Measurements from ENCODE around the gene AP1S1.
"Not testable (repeated sequence)": the region's sequence is repeated elsewhere in the genome, so short reads cannot be mapped to it uniquely, and the experiment has no call there.

Gene AP1S1

DNA sequence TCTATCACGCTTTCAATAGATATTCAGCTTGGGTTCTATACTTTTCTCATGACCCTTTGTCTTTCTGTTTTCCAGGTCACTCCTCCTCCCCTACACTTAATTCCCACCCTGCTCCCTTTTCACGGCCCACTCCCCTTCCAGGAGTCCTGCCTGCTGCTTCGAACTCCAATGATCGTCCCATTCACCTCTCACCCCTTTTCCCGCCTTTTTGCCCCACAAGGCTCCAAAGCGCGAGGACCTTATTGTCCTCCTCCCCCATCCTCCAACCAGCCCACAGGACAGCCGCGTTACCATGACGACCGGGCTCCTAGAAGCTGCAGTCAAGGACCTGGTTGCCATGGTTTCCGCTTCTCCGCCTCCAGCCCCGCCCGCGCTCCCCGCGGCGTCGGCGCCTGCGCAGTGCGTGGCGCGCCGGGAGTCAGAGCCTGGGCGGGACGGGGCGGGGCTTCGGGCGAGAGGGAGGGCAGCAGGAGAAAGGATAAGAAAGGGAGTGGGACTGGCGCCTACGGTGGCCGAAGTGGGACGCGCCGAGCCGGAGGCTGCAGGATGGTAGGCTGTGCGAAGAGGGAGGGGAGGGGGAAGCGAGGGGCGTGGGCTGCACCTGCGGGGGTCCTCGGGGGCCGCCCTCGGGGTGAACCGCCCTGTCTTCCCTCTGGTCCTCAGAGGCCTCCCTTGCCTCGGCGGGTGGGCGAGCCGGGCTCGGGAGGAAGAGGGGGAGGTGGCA is at the start of gene AP1S1:
Gene AP1S1, plus strand, starts transcription at position 508 of the 724 bp plus-strand sequence. Its CDS starts 39 bp downstream, at position 547.
- peak; percentile 91 to 93 for DNase-seq

GRCh38 chr7:101104799-101105198 is 49.5 kb upstream of the AP1S1 start:
- no peak for DNase-seq

- not testable (repeated sequence) for DNase-seq
These were observed 49.0 kb upstream of the AP1S1 start for GRCh38 chr7:101105248-101105647.

- DNase-seq = no peak
These were observed 47.9 kb upstream of the AP1S1 start for GRCh38 chr7:101106386-101106785.

GRCh38 chr7:101108330-101108857 is 45.9 kb upstream of the AP1S1 start:
- no peak for DNase-seq

- no peak for DNase-seq
These were observed 45.3 kb upstream of the AP1S1 start for GRCh38 chr7:101108961-101109360.

- no peak for DNase-seq
These were observed 44.9 kb upstream of the AP1S1 start for GRCh38 chr7:101109368-101109767.

DNA sequence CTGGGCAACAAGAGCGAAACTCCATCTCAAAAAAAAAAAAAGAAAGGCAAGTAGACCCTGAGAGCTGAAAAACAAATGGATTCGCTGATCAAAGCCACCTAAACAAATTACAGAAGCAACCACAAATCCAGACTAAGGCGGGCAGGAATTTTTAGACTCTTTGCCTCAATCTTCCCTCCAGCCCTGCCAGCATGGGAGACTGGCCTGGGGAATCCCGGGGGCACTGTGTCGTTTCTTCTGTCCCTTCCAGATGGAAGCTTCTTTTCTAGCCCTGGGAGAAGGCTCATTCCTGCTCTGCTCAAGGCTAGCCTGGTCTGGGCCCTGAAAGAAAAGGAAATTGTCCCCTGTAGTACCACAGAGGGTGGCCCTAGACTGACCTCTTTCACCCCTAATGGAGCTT is 43.0 kb upstream of the AP1S1 start:
- DNase-seq = no peak

- DNase-seq = no peak
These were observed 42.0 kb upstream of the AP1S1 start for GRCh38 chr7:101112233-101112632.

DNA sequence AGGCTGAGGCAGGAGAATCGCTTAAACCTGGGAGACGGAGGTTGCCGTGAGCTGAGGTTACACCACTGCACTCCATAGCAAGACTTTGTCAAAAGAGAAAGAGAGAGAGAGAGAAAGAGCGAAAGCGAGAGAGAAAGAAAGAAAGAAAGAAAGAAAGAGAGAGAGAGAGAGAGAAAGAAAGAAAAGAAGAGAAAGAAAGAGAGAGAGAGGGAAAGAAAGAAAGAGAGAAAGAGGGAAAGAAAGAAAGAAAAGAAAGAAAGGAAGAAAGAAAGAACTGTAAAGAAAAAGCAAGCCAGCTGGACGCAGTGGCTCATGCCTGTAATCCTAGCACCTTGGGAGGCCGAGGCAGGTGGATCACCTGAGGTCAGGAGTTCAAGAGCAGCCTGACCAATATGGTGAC is 41.1 kb upstream of the AP1S1 start:
- not testable (repeated sequence) for DNase-seq

DNA sequence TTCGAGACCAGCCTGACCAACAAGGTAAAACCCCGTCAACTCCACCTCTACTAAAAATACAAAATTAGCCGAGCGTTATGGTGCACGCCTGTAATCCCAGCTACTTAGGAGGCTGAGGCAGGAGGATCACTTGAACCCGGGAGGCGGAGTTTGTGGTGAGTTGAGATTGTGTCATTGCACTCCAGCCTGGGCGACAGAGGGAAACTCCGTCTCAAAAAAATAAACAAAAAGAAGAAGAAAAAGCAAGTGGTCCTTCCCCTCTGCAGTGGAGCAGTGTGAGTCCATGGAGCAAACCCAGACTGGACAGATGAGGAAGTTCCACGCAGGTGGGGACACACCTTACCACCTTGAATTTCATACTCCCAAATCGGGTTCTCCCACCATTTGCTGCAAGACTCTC is 40.4 kb upstream of the AP1S1 start:
- DNase-seq = no peak

- no peak for DNase-seq
These were observed 39.8 kb upstream of the AP1S1 start for GRCh38 chr7:101114492-101114891.

DNA sequence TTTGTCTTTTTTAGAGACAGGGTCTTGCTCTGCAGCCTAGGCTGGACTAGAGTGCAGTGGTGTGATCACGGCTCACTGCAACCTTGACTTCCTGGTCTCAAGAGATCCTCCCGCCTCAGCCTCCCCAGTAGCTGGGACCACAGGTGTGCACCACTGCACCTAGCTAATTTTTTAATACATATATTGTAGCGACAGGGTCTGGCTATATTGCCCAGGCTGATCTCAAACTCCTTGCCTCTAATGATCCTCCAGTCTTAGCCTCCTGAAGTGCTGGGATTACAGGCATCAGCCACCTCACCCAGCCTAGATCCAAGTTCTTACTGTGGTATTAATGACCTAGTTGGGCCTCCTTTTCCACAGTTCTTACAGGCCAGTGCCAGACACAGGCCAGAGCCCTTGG is 39.1 kb upstream of the AP1S1 start:
- DNase-seq = no peak

- no peak for DNase-seq
These were observed 37.4 kb upstream of the AP1S1 start for GRCh38 chr7:101116898-101117297.

- no peak for DNase-seq
These were observed 35.4 kb upstream of the AP1S1 start for GRCh38 chr7:101118856-101119255.

DNA sequence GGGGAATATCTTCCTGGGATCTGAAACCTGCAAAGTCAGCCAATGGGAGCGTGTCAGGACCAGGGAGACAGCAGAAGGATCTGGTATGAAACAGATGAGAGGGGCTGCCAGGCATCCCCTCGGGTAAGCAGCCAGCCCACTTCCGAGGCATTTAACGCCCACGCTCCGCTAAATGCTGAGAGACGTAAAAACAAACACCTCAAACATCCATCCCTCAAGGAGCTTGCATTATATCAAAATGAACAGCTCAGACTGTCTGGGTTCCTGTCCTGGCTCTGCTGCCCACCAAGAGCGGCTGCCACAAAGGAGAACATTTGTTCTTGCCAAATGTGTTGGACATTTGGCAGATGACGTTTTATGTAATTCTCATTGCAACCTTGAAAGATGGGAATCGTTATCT is 34.4 kb upstream of the AP1S1 start:
- no peak for DNase-seq

GRCh38 chr7:101120315-101120714 is 34.0 kb upstream of the AP1S1 start:
- DNase-seq = no peak

GRCh38 chr7:101121631-101121990 is 32.7 kb upstream of the AP1S1 start:
- not testable (repeated sequence) for DNase-seq

GRCh38 chr7:101121991-101122932 is 32.0 kb upstream of the AP1S1 start:
- no peak for DNase-seq

GRCh38 chr7:101122933-101123702 is 31.2 kb upstream of the AP1S1 start:
- no peak for DNase-seq

DNA sequence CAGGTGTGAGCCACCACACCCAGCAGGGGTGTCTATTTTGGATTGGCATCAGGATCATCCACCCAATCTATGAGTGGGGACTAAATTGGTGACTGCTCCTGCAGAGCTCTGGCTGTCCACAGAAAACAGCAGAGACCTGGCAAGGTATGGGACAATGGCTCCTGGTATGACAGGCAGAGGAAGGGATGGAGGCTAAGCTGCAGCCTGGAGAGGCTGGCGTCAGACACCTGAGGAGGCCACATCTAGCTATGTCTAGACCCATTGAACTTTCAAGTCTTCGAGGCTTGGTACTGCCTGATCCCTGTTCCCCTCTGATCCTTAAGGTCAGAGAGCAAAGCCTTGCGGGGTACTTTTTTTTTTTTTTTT is 30.6 kb upstream of the AP1S1 start:
- no peak for DNase-seq

DNA sequence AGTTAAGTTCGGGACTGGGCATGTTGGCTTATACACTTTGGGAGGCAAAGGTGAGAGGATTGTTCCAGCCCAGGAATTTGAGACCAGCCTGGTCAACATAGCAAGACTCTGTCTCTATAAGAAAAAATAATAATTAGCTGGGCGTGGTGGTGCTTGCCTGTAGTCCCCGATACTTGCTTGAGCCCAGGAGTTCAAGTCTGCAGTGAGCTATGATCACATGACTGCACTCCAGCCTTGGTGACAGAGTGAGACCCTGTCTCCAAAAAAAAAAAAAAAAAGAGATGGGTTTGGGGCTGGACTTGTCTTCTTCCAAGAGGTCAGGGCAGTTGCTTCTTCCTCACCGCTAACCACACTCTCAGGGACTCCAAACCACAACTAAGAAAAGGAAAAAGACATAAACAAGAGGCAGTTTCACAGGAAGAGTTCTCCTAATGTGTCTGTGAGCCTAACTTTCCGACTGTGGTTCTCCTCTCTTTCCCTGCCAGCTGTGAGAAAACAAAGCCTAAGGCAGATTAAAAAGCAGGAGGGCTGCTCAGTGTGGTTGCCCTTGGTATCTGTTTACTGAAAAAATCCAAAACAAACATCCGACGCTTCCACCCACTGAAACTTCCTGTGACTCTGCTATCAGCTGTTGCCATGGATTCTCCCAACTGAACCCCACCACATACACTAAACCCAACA is 29.8 kb upstream of the AP1S1 start:
- DNase-seq = no peak

Measured in stimulated activated CD4-positive, alpha-beta T cell treated with anti-CD3 and anti-CD28 coated beads, Interleukin-2, amount 100 ng/mL, for 48 hours (primary cell).